GF-D8 (cell line): ENCODE measurements around the gene RPS6KA2.
"Not testable (repeated sequence)": the region's sequence is repeated elsewhere in the genome, so short reads cannot be mapped to it uniquely, and the experiment has no call there.

Experiments
- DNase-seq: peaks from one replicate; lab custom pipeline; 2025; lab: John Stamatoyannopoulos, UW

The RPS6KA2 gene

DNA sequence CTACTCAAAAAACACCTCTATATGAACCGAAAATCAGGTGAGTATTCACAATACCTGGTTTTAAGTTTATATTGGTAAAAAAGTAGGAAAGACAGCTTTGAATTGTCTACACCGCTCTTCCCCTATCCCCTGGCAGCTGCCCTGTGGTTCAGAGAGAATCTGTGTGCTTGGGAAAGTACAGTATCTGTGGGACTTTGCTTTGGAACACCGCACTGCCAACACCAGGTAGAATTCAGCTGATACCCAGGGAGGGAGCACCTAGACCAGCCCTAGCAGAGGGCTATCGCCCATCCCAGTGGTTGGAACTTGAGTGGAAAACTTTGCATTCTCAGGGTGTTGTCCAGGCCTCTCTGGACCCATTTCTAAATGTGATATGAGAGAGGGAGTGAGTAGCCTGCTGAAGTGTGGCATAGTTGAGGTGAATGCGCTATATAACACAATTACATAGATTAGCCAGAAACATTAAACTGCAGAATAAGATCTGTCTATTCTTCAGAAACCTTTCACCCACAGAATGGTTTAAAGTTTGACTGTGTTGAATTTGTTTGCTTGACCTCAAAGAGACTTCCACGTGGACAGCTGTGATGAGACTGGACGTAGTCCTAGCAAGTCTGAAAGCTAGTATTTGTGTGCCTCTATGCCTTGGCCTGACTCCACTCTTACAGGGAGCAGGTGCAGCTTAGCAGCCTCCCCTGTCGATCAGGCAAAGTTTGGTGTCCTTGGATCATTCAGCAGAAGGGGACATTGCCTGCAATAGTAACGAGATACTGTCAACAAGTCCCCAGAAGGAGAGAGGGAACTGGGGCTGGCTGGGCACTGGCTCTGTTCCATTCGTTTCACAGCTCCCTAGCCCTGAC is 232.8 kb downstream of the RPS6KA2 start:
- no peak for DNase-seq

- no peak for DNase-seq
Measured at GRCh38 chr6:166393535-166393823, 233.6 kb downstream of the RPS6KA2 start.

- not testable (repeated sequence) for DNase-seq
Measured at GRCh38 chr6:166392755-166393534, 234.1 kb downstream of the RPS6KA2 start.

- no peak for DNase-seq
Measured at GRCh38 chr6:166389119-166389518, 237.9 kb downstream of the RPS6KA2 start.

DNA sequence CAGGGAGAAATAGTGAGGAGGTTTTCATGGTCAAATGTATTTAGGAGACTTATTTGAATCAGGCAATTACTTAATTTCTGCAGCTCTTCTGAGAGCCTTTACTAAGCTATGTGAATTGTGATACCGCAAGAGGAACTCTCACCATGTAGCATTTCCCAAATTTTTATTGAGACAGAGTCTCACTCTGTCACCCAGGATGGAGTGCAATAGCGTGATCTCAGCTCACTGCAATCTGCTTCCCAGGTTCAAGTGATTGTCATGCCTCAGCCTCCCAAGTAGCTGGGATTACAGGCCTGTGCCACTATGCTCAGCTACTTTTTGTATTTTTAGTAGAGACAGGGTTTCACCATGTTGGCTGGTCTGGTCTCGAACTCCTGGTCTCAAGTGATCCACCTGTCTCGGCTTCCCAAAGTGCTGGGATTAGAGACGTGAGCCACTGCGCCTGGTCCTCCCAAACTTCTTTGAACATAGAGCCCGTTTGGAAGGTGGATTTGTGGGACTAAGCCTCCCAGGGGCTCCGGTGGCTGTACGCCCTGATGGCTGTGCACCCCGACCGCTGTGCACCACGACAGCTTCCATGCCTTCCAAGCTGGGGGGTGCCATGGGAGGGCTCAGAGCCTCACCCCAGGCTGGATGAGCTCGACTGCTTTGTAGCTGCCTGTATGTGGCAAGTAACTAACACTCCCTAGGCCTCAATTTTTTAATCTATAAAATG is 238.6 kb downstream of the RPS6KA2 start:
- no peak for DNase-seq

DNA sequence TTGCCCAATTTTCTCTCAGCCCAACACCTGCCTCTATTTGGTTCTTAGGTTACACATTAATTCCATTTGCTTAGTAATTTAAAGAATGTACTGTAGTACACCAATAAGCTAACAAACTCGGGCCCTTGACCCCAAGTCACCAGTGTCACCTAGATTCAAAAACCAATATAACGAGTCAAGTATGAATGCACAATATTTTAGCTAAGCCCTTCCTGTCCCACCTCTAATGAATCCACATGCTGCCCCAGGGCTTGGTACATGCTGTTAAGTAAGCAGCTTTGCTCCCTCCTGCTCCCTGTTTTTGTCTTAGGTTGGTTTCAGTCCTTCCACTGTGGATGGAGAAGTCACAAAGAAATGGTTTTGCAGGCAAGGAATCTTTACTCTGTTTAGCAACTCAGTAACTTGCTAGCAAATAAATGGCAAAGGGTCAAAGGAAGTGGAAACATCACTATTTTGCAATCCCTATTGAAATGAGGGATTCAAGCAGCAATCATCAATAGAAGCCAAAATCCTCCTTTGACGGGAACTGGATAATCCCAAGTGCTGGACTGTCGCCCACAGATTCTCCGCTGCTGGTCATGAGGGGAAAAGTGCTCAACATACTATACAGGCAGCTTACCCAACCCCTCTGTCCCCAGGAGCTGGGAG is 239.3 kb downstream of the RPS6KA2 start:
- DNase-seq: no peak

DNA sequence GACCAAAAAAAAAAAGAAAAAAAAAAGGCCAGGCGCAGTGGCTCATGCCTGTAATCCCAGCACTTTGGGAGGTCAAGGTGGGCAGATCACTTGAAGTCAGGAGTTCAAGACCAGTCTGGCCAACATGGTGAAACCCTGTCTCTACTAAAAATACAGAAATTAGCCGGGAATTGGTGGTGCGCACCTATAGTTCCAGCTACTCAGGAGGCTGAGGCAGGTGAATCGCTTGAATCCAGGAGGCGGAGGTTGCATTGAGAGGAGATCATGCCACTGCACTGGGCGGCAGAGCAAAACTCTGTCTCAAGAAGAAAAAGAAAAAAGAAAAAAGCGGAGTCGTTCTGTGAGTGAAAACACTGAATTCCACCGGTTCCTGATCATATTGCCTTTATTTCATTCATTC is 240.0 kb downstream of the RPS6KA2 start:
- DNase-seq: not testable (repeated sequence)

DNA sequence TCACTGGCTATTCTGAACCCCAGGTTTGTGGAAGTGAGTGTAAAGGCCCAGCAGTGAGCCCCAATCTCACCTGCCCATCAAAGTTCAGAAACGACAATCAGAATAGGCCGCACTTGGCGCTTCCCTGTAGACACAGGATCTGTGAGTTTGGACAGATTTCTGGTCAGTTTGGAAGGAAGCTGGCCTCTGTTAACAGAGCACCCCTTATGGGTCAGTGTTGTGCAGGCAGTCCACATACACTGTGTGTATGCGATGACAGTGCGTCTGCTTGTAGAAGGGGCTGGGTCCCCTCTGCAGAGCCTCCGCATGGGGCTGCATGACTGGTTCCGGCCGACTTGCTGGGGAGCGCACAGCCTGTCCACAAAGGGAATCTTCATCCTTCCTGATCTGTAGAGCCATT is 240.9 kb downstream of the RPS6KA2 start:
- DNase-seq: no peak

DNA sequence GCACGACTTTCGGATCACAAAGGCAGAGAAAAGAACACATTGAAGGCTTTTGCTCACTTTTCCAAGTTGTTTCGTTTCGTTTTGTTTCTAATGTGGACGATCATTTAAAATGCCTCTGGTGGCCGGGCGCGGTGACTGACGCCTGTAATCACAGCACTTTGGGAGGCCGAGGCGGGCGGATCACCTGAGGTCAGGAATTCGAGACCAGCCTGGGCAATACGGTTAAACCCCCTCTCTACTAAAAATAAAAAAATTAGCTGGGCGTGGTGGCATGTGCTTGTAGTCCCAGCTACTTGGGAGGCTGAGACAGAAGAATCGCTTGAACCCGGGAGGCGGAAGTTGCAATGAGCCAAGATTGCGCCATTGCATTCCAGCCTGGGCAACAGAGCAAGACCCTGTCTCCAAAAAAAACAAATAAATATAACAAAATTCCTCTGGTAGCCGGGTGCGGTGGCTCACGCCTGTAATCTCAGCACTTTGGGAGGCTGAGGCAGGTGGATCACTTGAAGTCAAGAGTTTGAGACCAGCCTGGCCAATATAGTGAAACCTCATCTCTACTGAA is 243.2 kb downstream of the RPS6KA2 start:
- not testable (repeated sequence) for DNase-seq

- peak; percentile 87 for DNase-seq
Measured at GRCh38 chr6:166382933-166383801, 243.9 kb downstream of the RPS6KA2 start, which contains the start of gene MPC1. Gene MPC1 (minus strand): TSS chr6:166382940. CDS start chr6:166382876, 64 bp downstream.

DNA sequence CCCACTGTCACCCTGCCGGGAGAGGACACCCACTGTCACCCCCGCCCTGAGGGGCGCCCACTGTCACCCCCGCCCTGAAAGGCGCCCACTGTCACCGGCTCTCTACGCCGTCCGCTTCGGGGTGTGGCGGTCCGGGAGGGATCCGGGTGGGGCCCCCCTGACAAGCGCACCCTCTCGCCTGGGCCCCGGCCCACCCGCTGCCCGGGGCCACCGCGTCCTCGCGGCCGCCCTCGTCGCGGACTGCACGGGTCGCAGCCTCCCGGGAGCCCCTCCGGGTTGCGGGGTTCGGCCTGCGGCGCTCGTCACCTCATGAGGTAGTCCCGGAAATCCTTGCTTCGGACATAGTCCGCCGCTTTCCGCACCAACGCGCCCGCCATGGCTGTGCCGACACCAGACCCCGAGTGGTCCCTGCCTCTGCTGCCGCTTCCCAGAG is 244.5 kb downstream of the RPS6KA2 start:
- no peak for DNase-seq

DNA sequence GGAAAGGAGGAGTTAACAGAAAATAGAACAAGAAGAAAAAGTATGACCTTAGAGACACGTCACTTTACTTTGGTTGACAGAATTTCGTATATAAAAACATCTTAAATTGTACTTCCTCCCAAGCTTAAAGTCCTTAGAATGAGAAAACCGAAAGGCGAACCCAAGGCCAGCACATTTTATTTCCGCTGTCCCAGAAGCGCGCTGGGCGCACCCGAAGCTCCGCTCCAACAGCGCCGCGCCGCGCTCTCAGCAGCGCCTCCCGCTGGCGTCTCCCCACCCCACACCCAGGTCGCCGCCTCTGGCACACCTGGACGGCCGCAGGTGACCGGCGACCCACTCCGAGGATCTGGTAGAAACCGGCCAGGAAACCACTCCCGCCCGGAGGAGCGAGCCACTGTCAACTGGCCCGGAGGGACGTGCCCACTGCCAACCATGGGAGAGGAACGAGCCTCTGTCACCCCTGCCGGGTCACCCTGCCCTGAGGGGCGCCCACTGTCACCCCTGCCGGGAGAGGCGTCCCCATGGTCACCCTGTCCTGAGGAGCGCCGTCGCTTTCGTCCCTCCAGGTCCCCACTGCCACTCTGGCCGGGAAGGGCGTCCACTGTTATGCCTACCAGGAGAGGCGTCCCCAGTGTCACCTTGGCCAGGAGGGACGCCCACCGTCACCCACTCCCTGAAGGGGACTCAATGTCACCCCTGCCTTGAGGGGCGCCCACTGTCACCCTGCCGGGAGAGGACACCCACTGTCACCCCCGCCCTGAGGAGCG is 245.1 kb downstream of the RPS6KA2 start:
- peak; percentile 50 for DNase-seq

DNA sequence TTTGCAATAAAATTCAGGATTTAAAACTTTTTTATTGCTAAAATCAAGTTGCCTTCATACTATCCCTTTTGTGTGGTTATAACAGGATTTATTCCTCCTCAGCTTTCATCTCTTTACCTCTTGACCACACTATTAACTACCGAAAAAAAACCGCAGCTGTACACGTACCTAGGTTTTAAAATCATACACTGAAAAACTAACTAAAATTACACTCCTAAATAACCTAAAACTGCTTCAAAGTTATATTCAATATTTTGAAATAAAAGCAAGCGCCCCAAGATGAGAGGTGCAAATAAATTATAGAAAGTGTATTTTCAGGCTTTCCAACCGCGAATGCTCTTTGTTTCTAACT is 245.7 kb downstream of the RPS6KA2 start:
- no peak for DNase-seq

- no peak for DNase-seq
Measured at GRCh38 chr6:166379800-166380199, 247.3 kb downstream of the RPS6KA2 start.

DNA sequence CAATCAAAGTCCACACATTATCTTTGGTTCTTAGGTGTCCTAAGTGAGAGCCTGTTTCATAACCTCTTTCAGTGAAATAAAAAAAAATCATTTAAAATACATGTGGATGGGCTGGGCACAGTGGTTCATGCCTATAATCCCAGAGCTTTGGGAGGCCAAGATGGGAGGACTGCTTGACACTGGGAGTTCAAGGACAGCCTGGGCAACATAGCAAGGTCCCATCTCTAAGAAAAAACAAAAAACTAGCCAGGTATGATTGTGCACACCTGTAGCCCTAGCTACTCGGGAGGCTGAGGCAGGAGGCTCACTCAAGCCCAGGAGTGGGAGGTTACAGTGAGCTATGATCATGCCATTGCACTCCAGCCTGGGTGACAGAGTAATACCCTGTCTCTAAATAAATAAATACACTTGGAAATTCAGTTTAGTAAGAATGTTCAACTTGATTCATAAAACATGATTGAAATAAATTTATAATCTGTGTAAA is 247.9 kb downstream of the RPS6KA2 start:
- no peak for DNase-seq

DNA sequence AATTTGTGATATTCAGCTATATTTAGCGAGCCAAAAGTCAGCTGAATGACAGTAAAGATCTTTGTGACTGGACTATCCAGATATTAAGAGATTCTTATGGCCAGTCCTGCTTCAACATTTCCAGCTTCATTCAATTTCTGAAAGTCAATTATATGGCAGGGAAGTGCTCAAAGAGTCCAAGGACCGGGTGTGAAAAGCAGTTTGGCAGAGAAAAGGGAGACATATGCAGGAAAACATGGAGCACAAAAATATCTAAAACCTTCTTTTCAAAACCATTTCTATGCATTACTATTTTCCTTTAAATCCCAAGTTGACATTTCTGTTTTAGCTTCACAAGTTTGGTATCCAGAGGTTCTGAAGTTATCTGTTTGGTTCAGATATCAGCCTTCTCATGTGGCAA is 249.3 kb downstream of the RPS6KA2 start:
- no peak for DNase-seq

- no peak for DNase-seq
Measured at GRCh38 chr6:166375013-166375412, 252.0 kb downstream of the RPS6KA2 start.

GRCh38 chr6:166370489-166370888 is 256.6 kb downstream of the RPS6KA2 start:
- DNase-seq: no peak

- no peak for DNase-seq
Measured at GRCh38 chr6:166369782-166370181, 257.3 kb downstream of the RPS6KA2 start.

DNA sequence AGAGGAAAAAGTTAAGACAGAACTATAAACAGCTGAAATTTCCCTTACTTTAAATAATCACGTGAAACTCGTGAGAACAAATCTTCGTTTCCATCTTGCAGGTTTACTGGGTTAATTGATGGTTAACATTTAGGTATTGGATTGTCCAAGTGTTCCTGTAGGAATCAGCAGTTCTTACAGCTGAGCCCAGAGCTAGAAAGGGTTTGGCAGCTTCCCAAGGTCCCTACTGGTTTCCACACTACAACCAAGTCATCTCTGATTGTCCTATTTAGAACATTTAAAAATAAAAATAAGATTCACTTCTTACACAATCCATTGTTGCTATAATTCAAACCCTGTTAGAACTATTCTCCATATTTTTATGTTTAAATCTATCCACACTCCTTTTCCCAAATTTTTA is 260.1 kb downstream of the RPS6KA2 start:
- no peak for DNase-seq
